GM23338 (cell line): ENCODE results near the gene KIFC3. TPM values are rescaled to one million over a fixed set of nuclear protein-coding genes. Genes with fewer than 3 reads are reported as not detected.

ENCODE experiments used
- ATAC-seq: fragments of 200-7000 bp; cut with Tn5 transposase; 3 replicates; pipeline ENCODE4 v1.9.1; 2020
- DNase-seq: peaks from one replicate; pipeline ENCODE4 v3.0.0-alpha.2; 2015; ENCODE audit warnings: low spot score
- H2AFZ ChIP-seq: fragments of 200-600 bp; sonication (generic); 2 replicates; pipeline ENCODE4 v1.8.0; 2016; ENCODE audit warnings: antibody characterized with exemption, mild to moderate bottlenecking, moderate library complexity
- H3F3A ChIP-seq: fragments of 200-600 bp; sonication (generic); replicated peaks from 2 replicates; pipeline ENCODE4 v1.8.0; 2017; ENCODE audit warnings: antibody characterized with exemption, mixed run types, low read depth
- H3K27ac ChIP-seq: fragments of 200-600 bp; sonication (generic); 2 replicates; pipeline ENCODE4 v1.6.1; 2016; ENCODE audit warnings: low read depth
- H3K27me3 ChIP-seq: fragments of 200-600 bp; sonication (generic); 2 replicates; pipeline ENCODE4 v1.8.0; 2016; ENCODE audit warnings: mild to moderate bottlenecking, mixed run types, moderate library complexity; ENCODE audit not compliant: insufficient read depth
- H3K36me3 ChIP-seq: fragments of 200-600 bp; sonication (generic); 2 replicates; pipeline ENCODE4 v1.8.0; 2016; ENCODE audit warnings: mild to moderate bottlenecking; ENCODE audit not compliant: insufficient read depth
- H3K4me1 ChIP-seq: fragments of 200-600 bp; sonication (generic); 2 replicates; pipeline ENCODE4 v1.8.0; 2016; ENCODE audit warnings: mild to moderate bottlenecking, moderate library complexity; ENCODE audit not compliant: insufficient read depth
- H3K4me2 ChIP-seq: fragments of 200-600 bp; sonication (generic); 2 replicates; pipeline ENCODE4 v1.7.1; 2017; ENCODE audit warnings: mixed run types
- H3K4me3 ChIP-seq: fragments of 200-600 bp; sonication (generic); 2 replicates; pipeline ENCODE4 v1.6.1; 2016; ENCODE audit warnings: mixed run types
- H3K79me2 ChIP-seq: fragments of 200-600 bp; sonication (generic); replicated peaks from 2 replicates; pipeline ENCODE4 v1.8.0; 2017; ENCODE audit warnings: mild to moderate bottlenecking; ENCODE audit not compliant: insufficient read depth
- H3K9me2 ChIP-seq: fragments of 200-600 bp; sonication (generic); 2 replicates; pipeline ENCODE4 v1.8.0; 2017; ENCODE audit not compliant: insufficient read depth
- H4K20me1 ChIP-seq: fragments of 200-600 bp; sonication (generic); replicated peaks from 2 replicates; pipeline ENCODE4 v1.8.0; 2017; ENCODE audit warnings: mild to moderate bottlenecking; ENCODE audit not compliant: insufficient read depth
- H3K27ac Mint-ChIP-seq: 2 replicates; pipeline ENCODE4 v1.8.0; 2020; ENCODE audit warnings: inconsistent platforms, mild to moderate bottlenecking, moderate library complexity, mixed read lengths
- H3K27me3 Mint-ChIP-seq: 3 replicates; pipeline ENCODE4 v1.8.0; 2022; ENCODE audit warnings: low read depth, mild to moderate bottlenecking, moderate library complexity, mixed read lengths, inconsistent platforms; ENCODE audit not compliant: insufficient read depth, poor library complexity
- H3K36me3 Mint-ChIP-seq: 3 replicates; pipeline ENCODE4 v1.8.0; 2021; ENCODE audit warnings: low read depth, mild to moderate bottlenecking, inconsistent platforms, moderate library complexity, mixed read lengths
- H3K4me1 Mint-ChIP-seq: 3 replicates; pipeline ENCODE4 v1.8.0; 2020; ENCODE audit warnings: mild to moderate bottlenecking, inconsistent platforms, mixed read lengths
- H3K4me3 Mint-ChIP-seq: 3 replicates; pipeline ENCODE4 v1.8.0; 2021; ENCODE audit warnings: moderate library complexity, mild to moderate bottlenecking, inconsistent platforms, mixed read lengths
- H3K9me3 Mint-ChIP-seq: 3 replicates; pipeline ENCODE4 v1.8.0; 2020; ENCODE audit warnings: moderate library complexity, mild to moderate bottlenecking, inconsistent platforms, mixed read lengths
- CREB1 ChIP-seq: fragments of 250-450 bp; sonication (Bioruptor Pico); IDR thresholded peaks from 2 replicates; pipeline ENCODE4 v1.5.0; 2020; ENCODE audit warnings: low read depth, mild to moderate bottlenecking, moderate library complexity
- CTCF ChIP-seq, 2 experiments: fragments of 200-600 bp in 1 of 2; sonication (generic) in 1 of 2; conservative IDR thresholded peaks; 2 replicates each; pipeline versions ENCODE4 v1.5.1 to v1.6.1; 2016 to 2017; ENCODE audit warnings: antibody characterized with exemption in 2 of 2, low read depth in 2 of 2, mild to moderate bottlenecking in 2 of 2, moderate library complexity in 1 of 2
- ETS1 ChIP-seq: IDR thresholded peaks from 2 replicates; pipeline ENCODE4 v1.6.1; 2016; ENCODE audit warnings: antibody characterized with exemption
- EZH2 ChIP-seq: fragments of 200-600 bp; sonication (generic); IDR thresholded peaks from one replicate; pipeline ENCODE4 v1.8.0; 2017; ENCODE audit warnings: antibody characterized with exemption, mild to moderate bottlenecking, low read depth; ENCODE audit not compliant: unreplicated experiment
- EZH2phosphoT487 ChIP-seq: fragments of 200-600 bp; sonication (generic); IDR thresholded peaks from one replicate; pipeline ENCODE4 v1.8.1; 2018; ENCODE audit warnings: antibody characterized with exemption; ENCODE audit not compliant: unreplicated experiment
- JUNB ChIP-seq: IDR thresholded peaks from one replicate; pipeline ENCODE4 v1.6.1; 2016; ENCODE audit warnings: antibody characterized with exemption; ENCODE audit not compliant: unreplicated experiment
- NANOG ChIP-seq: IDR thresholded peaks from 2 replicates; pipeline ENCODE4 v1.6.1; 2016; ENCODE audit warnings: antibody characterized with exemption, borderline replicate concordance
- POLR2AphosphoS5 ChIP-seq: IDR thresholded peaks from 2 replicates; pipeline ENCODE4 v1.6.1; 2016; ENCODE audit warnings: antibody characterized with exemption, low read depth
- REST ChIP-seq: IDR thresholded peaks from one replicate; pipeline ENCODE4 v1.6.1; 2018; ENCODE audit warnings: antibody characterized with exemption; ENCODE audit not compliant: unreplicated experiment
- STAT1 ChIP-seq: IDR thresholded peaks from one replicate; pipeline ENCODE4 v1.6.1; 2016; ENCODE audit warnings: antibody characterized with exemption; ENCODE audit not compliant: unreplicated experiment
- ZNF114 ChIP-seq: fragments of 250-450 bp; sonication (Bioruptor Pico); IDR thresholded peaks from 2 replicates; pipeline ENCODE4 v1.5.0; 2020; ENCODE audit warnings: mild to moderate bottlenecking, moderate library complexity
- ZNF331 ChIP-seq: fragments of 250-450 bp; sonication (Bioruptor Pico); IDR thresholded peaks from 2 replicates; pipeline ENCODE4 v1.5.0; 2020; ENCODE audit warnings: low read depth, mild to moderate bottlenecking, moderate library complexity
- ZNF462 ChIP-seq: fragments of 250-450 bp; sonication (Bioruptor Pico); IDR thresholded peaks from 2 replicates; pipeline ENCODE4 v1.5.0; 2020; ENCODE audit warnings: mild to moderate bottlenecking, moderate library complexity
- polyA plus RNA-seq: library from polyadenylated mRNA; unstranded; fragments of >200 nt; fragmentation: Nextera tagmentation; extraction: Ambion mirVana; gene quantifications from 2 replicates; pipeline ENCODE4 v1.2.1, GENCODE V29; 2016
- total RNA-seq: library from RNA; depleted of rRNA; stranded (reverse); fragments of >200 nt; shearing (Covaris generic); gene quantifications from 2 replicates; pipeline ENCODE4 v1.2.3, GENCODE V29; 2014

The KIFC3 gene
- total and polyA plus RNA-seq, 2 experiments from 2014 or later: 4.4 to 12.5 TPM

GRCh38 chr16:57791893-57792461 is 10.3 kb downstream of the KIFC3 start:
- no peak overlapping the region for H3K4me2 ChIP-seq
- no peak overlapping the region for H2AFZ ChIP-seq
- no peaks in the 10 kb centered on the region; the same call in 2 of the 3 replicates for H3K36me3 Mint-ChIP-seq
- H3K27ac ChIP-seq: no peak overlapping the region
- no peak for DNase-seq
- H3K4me1 Mint-ChIP-seq: peaks cover 8% of the 10 kb centered on the region
- H3K9me2 ChIP-seq: no peaks in the 10 kb centered on the region
- H3F3A ChIP-seq: no peaks in the 10 kb centered on the region
- no peak overlapping the region for H3K4me3 ChIP-seq
- H3K27me3 ChIP-seq: no peaks in the 10 kb centered on the region
- H4K20me1 ChIP-seq: no peaks in the 10 kb centered on the region
- no peaks in the 10 kb centered on the region for H3K36me3 ChIP-seq
- H3K79me2 ChIP-seq: no peaks in the 10 kb centered on the region
- no peaks in the 10 kb centered on the region for H3K9me3 Mint-ChIP-seq
- H3K27ac Mint-ChIP-seq: no peak overlapping the region
- ATAC-seq: no peak
- H3K4me1 ChIP-seq: peaks cover 5% of the 10 kb centered on the region; the same call in 1 of the 2 replicates
- no peak overlapping the region for H3K4me3 Mint-ChIP-seq
- TF ChIP-seq REST: no peak
- TF ChIP-seq ZNF114 (CRISPR knock-in tag): no peak
- no peak for TF ChIP-seq ZNF331 (CRISPR knock-in tag)
- TF ChIP-seq JUNB: no peak
- TF ChIP-seq STAT1: no peak
- TF ChIP-seq NANOG: no peak
- TF ChIP-seq CTCF (conservative IDR thresholded peaks at IDR 0.05; ENCODE audit: low read depth in 2 of 2): no peak
- TF ChIP-seq EZH2: no peak
- TF ChIP-seq ETS1: no peak
- no peak for TF ChIP-seq EZH2phosphoT487
- no peak for TF ChIP-seq CREB1 (CRISPR knock-in tag)
- no peak for TF ChIP-seq POLR2AphosphoS5
- no peak for TF ChIP-seq ZNF462 (CRISPR knock-in tag)
- peaks cover 6% of the 10 kb centered on the region for H3K27me3 Mint-ChIP-seq
